Prostate gland (tissue), 2 donors: ENCODE data around the gene ATP6V1C2. TPM values are rescaled to one million over a fixed set of nuclear protein-coding genes. Genes with fewer than 3 reads are reported as not detected.
"Not testable (repeated sequence)": the region's sequence is repeated elsewhere in the genome, so short reads cannot be mapped to it uniquely, and the experiment has no call there.

Source experiments
- DNase-seq: peaks from one replicate; pipeline ENCODE4 v3.0.0-alpha.2; 2019; ENCODE audit warnings: low spot score
- H3K27ac ChIP-seq, 2 donors: fragments of 200-600 bp; sonication (generic); 2 replicates each; pipeline ENCODE4 v1.5.1; 2017 to 2019
- H3K27me3 ChIP-seq: fragments of 200-600 bp; sonication (generic); replicated peaks from 2 replicates; pipeline ENCODE4 v1.5.1; 2019; ENCODE audit not compliant: insufficient read depth
- H3K36me3 ChIP-seq, 2 donors: fragments of 200-600 bp; sonication (generic); 1 replicate in 1 of 2; 2 replicates in 1 of 2; pipeline versions ENCODE4 v1.5.1 to v1.8.1; 2017 to 2019
- H3K4me1 ChIP-seq: fragments of 200-600 bp; sonication (generic); replicated peaks from 2 replicates; pipeline ENCODE4 v1.5.1; 2019
- H3K4me3 ChIP-seq, 2 donors: fragments of 200-600 bp; sonication (generic); 2 replicates each; pipeline ENCODE4 v1.5.1; 2017 to 2019
- H3K9me3 ChIP-seq: fragments of 200-600 bp; sonication (generic); 2 replicates; pipeline ENCODE4 v1.5.1; 2017
- CTCF ChIP-seq, 4 experiments: fragments of 200-600 bp in 2 of 4; fragments of 450-650 bp in 2 of 4; sonication (generic) in 2 of 4; IDR thresholded peaks; 1 replicate in 3 of 4; 2 replicates in 1 of 4; pipeline ENCODE4 v1.5.1; 2016 to 2019; ENCODE audit warnings: antibody characterized with exemption in 4 of 4, mild to moderate bottlenecking in 2 of 4, moderate library complexity in 2 of 4
- POLR2A ChIP-seq: fragments of 450-650 bp; IDR thresholded peaks from one replicate; pipeline ENCODE4 v1.6.1; 2016; ENCODE audit warnings: antibody characterized with exemption, mild to moderate bottlenecking
- POLR2AphosphoS5 ChIP-seq: sonication (generic); formaldehyde crosslinking; IDR thresholded peaks from one replicate; pipeline ENCODE4 v1.6.1; 2017; ENCODE audit warnings: antibody characterized with exemption
- WGBS: methylation state at CpG from one replicate; pipeline ENCODE4 v1.1.5; 2018; 5-methylcytosine and 5-hydroxymethylcytosine counted together
- intact Hi-C: fragments of 100-400 bp; cut with DNase I; formaldehyde crosslinking; loops from one replicate; pipeline ENCODE4 v1.14.2; 2022
- total RNA-seq, 2 donors: library from RNA; depleted of rRNA; stranded (reverse); fragments of >200 nt; gene quantifications; one replicate each; pipeline ENCODE4 v1.1.0, GENCODE V29; 2016

The ATP6V1C2 gene
- total RNA-seq, 2 donors from 2014 or later = 0.41 to 4.0 TPM

- TF ChIP-seq CTCF (IDR thresholded peaks at IDR 0.05) (no peak), POLR2AphosphoS5 (peak; percentile 11)
- intact Hi-C loops = no loop called here
- WGBS = 41% methylated on average over 8 of the region's 8 CpGs
- no peaks in the 10 kb centered on the region for H3K9me3 ChIP-seq
- DNase-seq = no peak
- H3K4me1 ChIP-seq = no peaks in the 10 kb centered on the region
- H3K27me3 ChIP-seq = no peaks in the 10 kb centered on the region
- H3K4me3 ChIP-seq = peak overlapping the region in 1 of 2 donors; percentile 84
- no peaks in the 10 kb centered on the region for H3K36me3 ChIP-seq
- no peak overlapping the region for H3K27ac ChIP-seq
Measured at GRCh38 chr2:10810202-10811161, 89.1 kb downstream of the ATP6V1C2 start.

- H3K27me3 ChIP-seq = no peaks in the 10 kb centered on the region
- no peaks in the 10 kb centered on the region for H3K9me3 ChIP-seq
- H3K4me1 ChIP-seq = no peaks in the 10 kb centered on the region
- intact Hi-C loops = no loop called here
- H3K36me3 ChIP-seq = no peaks in the 10 kb centered on the region
- WGBS = 6% methylated on average over 14 of the region's 14 CpGs
- peak overlapping the region; percentile 84 to 95 for H3K4me3 ChIP-seq
- TF ChIP-seq CTCF (IDR thresholded peaks at IDR 0.05) = no peak
- H3K27ac ChIP-seq = peak overlapping the region; percentile 83 to 90
- no peak for DNase-seq
Measured at GRCh38 chr2:10811517-10811916, 90.1 kb downstream of the ATP6V1C2 start.

GRCh38 chr2:10812362-10813162 lies 91.1 kb downstream of the ATP6V1C2 start, which contains the start of gene PDIA6:
Gene PDIA6 (minus strand): TSS chr2:10812785. CDS start chr2:10812696, 89 bp downstream.
- DNase-seq = peak; percentile 96
- under 1% methylated on average over 73 of the region's 98 CpGs for WGBS
- Histone ChIP-seq H3K27ac (peak within 1 kb of the TSS; percentile 83 to 90), H3K27me3 (no peaks in the 10 kb centered on the region), H3K36me3 (no peaks in the 10 kb centered on the region), H3K4me1 (no peaks in the 10 kb centered on the region), H3K4me3 (peak within 1 kb of the TSS; percentile 84 to 95), H3K9me3 (no peaks in the 10 kb centered on the region)
- peak; percentile 72 for TF ChIP-seq POLR2AphosphoS5
- TF ChIP-seq POLR2A = peak; percentile 85
- peak in 3 of 4 experiments; percentile 17 to 55 (median 41) for TF ChIP-seq CTCF (IDR thresholded peaks at IDR 0.05)
- intact Hi-C loops = no loop called here

- H3K9me3 ChIP-seq, H3K27me3 ChIP-seq, DNase-seq, intact Hi-C loops, H3K36me3 ChIP-seq, H3K4me1 ChIP-seq: not testable (repeated sequence)
- Histone ChIP-seq H3K4me3 (peak overlapping the region; percentile 84 to 95), H3K27ac (peak overlapping the region; percentile 79 to 90)
- 54% methylated on average over 37 of the region's 37 CpGs for WGBS
Measured at GRCh38 chr2:10813163-10814138, 92.0 kb downstream of the ATP6V1C2 start.
